ENCODE data around the gene PFN3.

GRCh38 chr5:177433658-177434217, 33.3 kb upstream of the PFN3 start:
- TF ChIP-seq MXI1 (IDR thresholded peaks at IDR 0.05; ENCODE audit: low read depth, low read length) (no peak), CTCF (IDR thresholded peaks at IDR 0.05) (no peak), RAD21 (IDR thresholded peaks at IDR 0.05; ENCODE audit: low read length) (no peak), TAF1 (IDR thresholded peaks at IDR 0.05; ENCODE audit: borderline replicate concordance, low read depth, low read length) (no peak), FOXM1 (IDR thresholded peaks at IDR 0.05; ENCODE audit: low read depth) (no peak), IRF3 (IDR thresholded peaks at IDR 0.05; ENCODE audit: low read depth, low read length) (no peak), MAX (IDR thresholded peaks at IDR 0.05; ENCODE audit: low read depth) (no peak), RCOR1 (IDR thresholded peaks at IDR 0.05; ENCODE audit: low read length) (no peak), GABPA (IDR thresholded peaks at IDR 0.05; ENCODE audit: low read depth) (no peak), NFIC (IDR thresholded peaks at IDR 0.05; ENCODE audit: borderline replicate concordance) (no peak), MEF2A (IDR thresholded peaks at IDR 0.05; ENCODE audit: borderline replicate concordance, low read depth) (no peak), PBX3 (IDR thresholded peaks at IDR 0.05) (0 out of 2 replicates have a peak, but pooled peaks have one; percentile 6)
